HG02678 (cell line): ENCODE measurements around the gene SERPINE3.

Experiments used
- ATAC-seq: cut with Tn5 transposase; IDR thresholded peaks from one replicate; pipeline ENCODE4 v1.9.1; 2021; ENCODE audit warnings: mild to moderate bottlenecking, moderate library complexity; ENCODE audit not compliant: unreplicated experiment

The SERPINE3 gene

GRCh38 chr13:51339354-51339753, at the start of gene SERPINE3:
TSS of gene SERPINE3 (plus strand) at chr13:51339691. CDS start at chr13:51341092, 1,401 bp downstream.
- no peak for ATAC-seq

- no peak for ATAC-seq
These were observed 48.1 kb upstream of the SERPINE3 start for GRCh38 chr13:51291341-51291740.

- no peak for ATAC-seq
These were observed 47.4 kb upstream of the SERPINE3 start for GRCh38 chr13:51292000-51292565.

- no peak for ATAC-seq
These were observed 41.9 kb upstream of the SERPINE3 start for GRCh38 chr13:51297556-51297955.

- ATAC-seq, result no peak
These were observed 40.7 kb upstream of the SERPINE3 start for GRCh38 chr13:51298812-51299211.

GRCh38 chr13:51303063-51303552, 36.4 kb upstream of the SERPINE3 start:
- no peak for ATAC-seq

DNA sequence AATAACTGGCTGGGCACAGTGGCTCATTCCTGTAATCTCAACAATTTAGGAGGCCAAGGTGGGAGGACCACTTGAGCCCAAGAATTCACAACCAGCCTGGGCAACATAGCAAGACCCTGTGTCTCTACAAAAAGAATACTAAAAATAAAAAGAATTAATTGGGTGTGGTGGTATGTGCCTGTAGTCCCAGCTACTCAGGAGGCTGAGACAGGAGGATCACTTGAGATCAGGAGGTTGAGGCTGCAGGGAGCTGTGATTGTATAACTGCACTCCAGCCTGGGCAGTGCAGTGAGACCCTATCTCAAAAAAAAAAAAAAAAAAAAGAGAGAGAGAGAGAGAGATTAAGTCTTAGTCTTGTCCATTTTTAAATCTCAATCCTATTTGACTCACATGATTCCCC, 35.6 kb upstream of the SERPINE3 start:
- no peak for ATAC-seq

DNA sequence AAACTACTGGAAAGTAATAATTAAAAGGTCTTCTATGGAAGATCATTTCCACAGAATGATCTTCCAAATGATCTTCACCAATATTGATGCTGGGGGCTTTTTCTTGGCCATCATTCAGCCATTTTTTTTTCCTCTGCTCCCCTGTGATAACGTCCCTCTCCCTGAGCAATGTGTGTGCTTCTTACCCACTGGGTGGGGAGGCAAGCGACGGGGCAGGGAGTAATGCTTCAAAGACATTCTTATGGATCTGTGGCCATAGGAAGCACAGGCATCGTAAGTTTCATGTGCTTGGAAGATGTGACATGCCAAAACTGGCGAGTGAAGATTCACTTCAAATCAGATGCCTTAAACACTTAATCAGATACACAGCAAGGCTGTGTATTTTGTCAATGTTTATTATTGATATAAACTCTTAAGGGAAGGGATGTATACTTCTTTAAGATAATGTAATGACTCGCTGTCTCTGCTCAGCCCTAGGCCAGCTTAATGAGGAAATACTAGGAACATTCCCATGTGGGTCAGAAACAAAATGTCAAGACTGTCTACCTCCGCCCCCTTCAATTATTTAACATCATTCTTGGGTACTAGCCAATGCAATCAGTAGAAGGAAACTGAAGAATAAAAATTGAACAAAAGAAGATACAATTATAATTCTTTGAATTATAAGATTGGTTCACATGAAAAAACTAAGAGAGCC, 34.1 kb upstream of the SERPINE3 start:
- ATAC-seq, result no peak

DNA sequence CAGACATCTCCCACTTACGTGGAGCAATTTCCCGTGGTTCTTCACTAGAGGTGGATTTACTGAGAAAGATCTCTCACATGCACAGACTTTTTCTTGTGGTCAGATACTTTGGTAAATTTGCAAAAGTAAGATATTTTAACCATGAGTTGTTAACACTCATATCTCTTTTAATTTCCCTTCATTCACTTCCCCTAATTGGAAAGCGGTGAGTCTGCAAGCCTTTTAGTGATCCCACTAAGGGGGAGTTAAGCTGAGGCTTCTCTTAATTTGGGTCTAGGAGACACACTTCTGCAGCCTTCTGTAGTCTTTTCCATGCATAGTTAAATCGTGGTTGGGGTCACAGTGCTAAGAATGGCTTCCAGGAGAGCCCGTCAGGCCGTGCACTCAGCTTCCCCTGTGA, 30.7 kb upstream of the SERPINE3 start:
- ATAC-seq, result no peak

DNA sequence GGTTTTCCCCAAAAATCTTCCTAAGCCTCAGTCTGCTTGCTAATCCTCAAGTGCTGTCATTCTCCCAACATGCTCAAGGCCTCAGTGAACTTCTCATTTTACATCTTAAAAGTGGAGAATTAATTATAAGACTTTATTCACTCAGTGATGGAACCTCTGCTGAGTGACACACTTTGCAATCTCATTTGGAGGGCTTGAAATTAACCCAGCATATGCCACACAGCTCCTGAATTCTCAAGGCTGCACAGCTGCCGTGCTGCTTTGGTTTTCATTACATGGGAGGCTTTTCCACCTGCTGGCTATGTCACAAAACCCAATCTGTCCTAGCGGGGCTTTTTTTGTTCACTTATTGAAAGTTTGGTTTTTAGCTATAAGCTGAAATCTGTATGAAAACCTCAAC, 28.3 kb upstream of the SERPINE3 start:
- no peak for ATAC-seq

DNA sequence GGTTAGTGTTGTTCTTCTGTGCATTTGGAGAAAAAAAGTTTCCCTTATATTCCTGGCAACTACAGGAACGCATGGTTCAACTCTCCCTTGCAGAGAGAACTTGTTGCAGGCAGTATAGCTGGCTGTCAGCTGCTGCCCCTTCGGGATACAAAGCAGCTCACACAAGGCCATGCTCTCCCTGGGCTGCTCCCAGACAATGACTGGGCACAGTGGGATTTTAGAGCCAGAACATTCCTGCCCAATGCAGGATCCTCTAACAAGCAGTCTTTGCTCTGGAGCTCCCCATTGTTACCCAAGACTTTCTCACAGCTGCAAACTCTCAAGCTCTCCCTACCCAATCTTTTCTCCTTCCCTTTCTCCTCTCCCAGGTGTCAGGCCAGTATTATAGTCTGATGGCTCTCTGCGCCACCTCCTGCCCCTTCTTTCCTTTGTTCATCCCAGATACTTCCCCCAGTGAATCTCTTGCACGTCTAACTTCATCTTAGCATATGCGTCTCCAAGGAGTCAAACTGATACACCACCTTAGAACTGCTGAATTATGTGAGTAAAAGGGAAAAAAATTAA, 27.5 kb upstream of the SERPINE3 start:
- no peak for ATAC-seq

GRCh38 chr13:51313619-51314018, 25.9 kb upstream of the SERPINE3 start:
- no peak for ATAC-seq

DNA sequence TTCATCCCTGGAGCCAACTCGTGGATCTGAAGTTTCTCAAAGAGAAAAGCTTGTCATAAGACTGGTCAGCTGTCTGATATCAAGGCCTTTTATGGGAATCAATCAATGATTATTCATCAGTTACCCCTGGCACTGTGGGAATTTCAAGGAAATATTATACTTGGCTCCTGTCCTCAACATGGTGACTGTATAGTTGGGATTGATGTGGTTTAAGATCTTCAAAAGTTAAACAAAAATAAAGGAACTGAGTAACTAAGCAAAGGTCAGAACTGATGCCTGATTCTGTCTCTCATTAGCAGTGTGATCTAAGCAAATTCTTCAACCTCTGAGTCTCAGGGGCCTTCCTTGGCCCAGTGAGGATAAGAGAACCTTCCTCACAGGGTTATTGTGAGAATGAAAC, 22.2 kb upstream of the SERPINE3 start:
- no peak for ATAC-seq

DNA sequence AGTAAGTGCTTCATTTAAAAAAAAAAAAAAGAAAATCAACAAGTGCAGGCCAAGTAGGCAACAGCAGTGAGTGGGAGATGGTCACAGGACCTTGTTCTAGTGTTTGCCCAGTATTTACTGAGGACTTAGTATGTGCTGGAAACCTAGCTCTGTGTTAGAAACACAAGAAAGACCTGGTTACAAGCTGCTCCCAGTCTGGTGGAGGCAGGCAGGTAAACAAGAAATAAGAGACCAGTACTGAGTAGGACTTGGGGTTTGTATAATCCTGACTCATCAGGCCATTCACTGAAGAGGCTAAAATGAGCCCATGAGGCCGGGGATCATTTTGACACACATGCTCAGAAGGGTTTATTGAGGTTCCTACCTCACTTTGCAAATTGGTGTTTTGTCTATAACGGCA, 21.5 kb upstream of the SERPINE3 start:
- no peak for ATAC-seq

DNA sequence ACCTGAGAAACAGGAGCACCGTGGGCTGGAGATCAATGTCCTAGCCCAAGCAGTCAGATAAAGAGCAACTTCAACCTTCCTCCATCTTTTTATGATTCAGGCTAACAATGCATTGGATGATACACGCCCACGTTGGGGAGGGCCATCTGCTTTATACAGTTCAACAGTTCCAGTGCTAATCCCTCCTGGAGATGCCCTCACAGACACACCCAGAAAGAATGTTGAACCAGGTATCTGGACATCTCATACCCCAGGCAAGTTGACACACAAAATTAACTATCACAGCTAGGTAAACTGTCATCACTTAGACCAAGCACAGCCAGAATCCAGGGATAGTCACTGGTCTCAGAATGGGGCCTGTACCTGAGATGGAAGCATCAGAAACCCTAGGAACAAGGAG, 20.6 kb upstream of the SERPINE3 start:
- ATAC-seq, result no peak

GRCh38 chr13:51321836-51322235, 17.7 kb upstream of the SERPINE3 start:
- ATAC-seq, result no peak

GRCh38 chr13:51322826-51323225, 16.7 kb upstream of the SERPINE3 start:
- ATAC-seq, result no peak

DNA sequence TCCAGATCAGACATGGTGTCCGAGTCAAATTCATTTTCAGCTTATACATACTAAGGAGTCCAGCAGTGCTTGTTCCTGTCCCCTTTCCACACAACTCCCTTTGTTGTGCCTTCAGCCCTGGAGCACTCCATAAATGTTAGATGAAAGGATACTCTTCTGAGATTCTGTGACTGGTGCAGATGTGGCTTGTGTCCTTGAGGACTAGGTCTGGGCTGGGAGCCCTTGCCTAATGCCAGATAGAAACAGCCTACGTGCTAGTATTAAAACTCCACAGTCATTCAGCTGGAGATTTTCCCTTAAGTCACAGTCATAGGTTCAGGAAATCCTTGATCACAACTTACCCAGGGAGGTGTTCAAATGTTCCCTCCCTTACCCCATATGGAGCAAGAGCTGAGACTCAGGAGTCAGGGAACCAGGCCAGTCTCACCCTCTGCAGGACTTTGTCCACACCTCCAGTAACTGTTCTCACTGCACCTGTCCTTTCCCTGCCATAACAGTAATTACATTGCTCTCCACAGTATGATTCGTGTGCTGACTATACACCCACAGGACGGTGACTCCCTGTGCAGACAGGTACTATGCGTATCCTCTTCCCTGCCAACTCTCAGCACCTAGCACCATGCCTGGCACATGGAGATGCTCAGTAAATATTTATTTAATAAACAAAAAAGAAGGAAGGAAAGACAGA, 15.5 kb upstream of the SERPINE3 start:
- ATAC-seq, result no peak

DNA sequence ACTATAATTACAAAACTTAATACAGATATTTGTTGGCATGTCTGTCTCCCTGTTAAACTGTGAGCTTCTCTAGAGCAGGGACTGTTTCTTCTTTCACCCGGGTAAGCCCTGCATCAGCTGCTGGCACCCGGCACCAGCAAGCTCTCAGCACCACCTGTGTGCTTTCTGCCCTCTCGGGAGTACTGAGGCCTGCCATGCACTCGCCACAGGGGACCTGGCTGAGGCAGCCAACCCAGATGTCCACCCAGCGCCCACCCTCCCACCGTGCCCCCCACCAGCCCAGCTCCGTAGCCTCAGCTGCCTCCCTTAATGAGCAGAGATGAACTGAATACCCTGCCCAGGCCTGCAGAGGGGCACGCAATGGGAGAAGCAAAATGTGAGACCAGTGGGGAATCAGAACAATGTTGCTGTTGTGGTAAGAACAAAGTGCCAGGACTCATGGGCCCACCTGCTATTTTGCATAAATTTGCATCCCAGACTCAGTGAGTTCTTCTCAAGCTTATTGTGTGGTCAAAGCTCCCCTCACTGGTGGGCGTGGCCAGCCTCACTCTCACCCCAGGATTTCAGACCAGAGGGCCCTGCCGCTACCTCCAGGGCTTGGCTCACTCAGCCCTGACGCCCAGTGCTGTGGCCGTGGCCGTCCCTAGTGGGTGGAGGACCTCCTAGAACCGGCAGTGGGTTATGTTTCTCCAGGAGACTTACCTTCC, 14.6 kb upstream of the SERPINE3 start:
- no peak for ATAC-seq

GRCh38 chr13:51325837-51326236, 13.7 kb upstream of the SERPINE3 start:
- ATAC-seq, result no peak

- no peak for ATAC-seq
These were observed 12.7 kb upstream of the SERPINE3 start for GRCh38 chr13:51326777-51327176.
